Nephron progenitor cell (in vitro differentiated cells): ENCODE measurements around the gene TFAM.
"Not testable (repeated sequence)": the region's sequence is repeated elsewhere in the genome, so short reads cannot be mapped to it uniquely, and the experiment has no call there.

Source experiments
- DNase-seq: peaks from one replicate; pipeline ENCODE4 v3.0.0; 2021
- H3K27ac Mint-ChIP-seq: 2 replicates; pipeline ENCODE4 v1.8.0; 2021; ENCODE audit warnings: mild to moderate bottlenecking, moderate library complexity, mixed read lengths
- H3K27me3 Mint-ChIP-seq: 2 replicates; pipeline ENCODE4 v1.8.0; 2021; ENCODE audit warnings: mild to moderate bottlenecking, low read depth, mixed read lengths; ENCODE audit not compliant: poor library complexity
- H3K36me3 Mint-ChIP-seq: 2 replicates; pipeline ENCODE4 v1.8.0; 2021; ENCODE audit warnings: low read depth, mixed read lengths
- H3K4me1 Mint-ChIP-seq: 2 replicates; pipeline ENCODE4 v1.8.0; 2021; ENCODE audit warnings: mixed read lengths
- H3K4me3 Mint-ChIP-seq: 2 replicates; pipeline ENCODE4 v1.8.0; 2021; ENCODE audit warnings: mild to moderate bottlenecking, moderate library complexity, mixed read lengths
- H3K9me3 Mint-ChIP-seq: 2 replicates; pipeline ENCODE4 v1.8.0; 2021; ENCODE audit warnings: mild to moderate bottlenecking, moderate library complexity, mixed read lengths
- TF ChIP-seq, protein P1 (sequence below): fragments of 200-600 bp; sonication (generic); IDR thresholded peaks from 2 replicates; pipeline ENCODE4 v1.5.0; 2021; ENCODE audit warnings: antibody characterized with exemption

The TFAM gene

GRCh38 chr10:58409956-58410610 lies 24.9 kb downstream of the TFAM start:
- H3K27me3 Mint-ChIP-seq: peaks cover 6% of the 10 kb centered on the region
- H3K4me1 Mint-ChIP-seq: no peaks in the 10 kb centered on the region

GRCh38 chr10:58412502-58412961 lies 27.3 kb downstream of the TFAM start:
- peaks cover 6% of the 10 kb centered on the region for H3K27me3 Mint-ChIP-seq
- H3K4me3 Mint-ChIP-seq: no peak overlapping the region
- no peaks in the 10 kb centered on the region for H3K4me1 Mint-ChIP-seq
- H3K27ac Mint-ChIP-seq: no peak overlapping the region
- H3K36me3 Mint-ChIP-seq: no peaks in the 10 kb centered on the region
- H3K9me3 Mint-ChIP-seq: peaks cover 4% of the 10 kb centered on the region
- no peak for DNase-seq
- TF ChIP-seq, protein P1, sequence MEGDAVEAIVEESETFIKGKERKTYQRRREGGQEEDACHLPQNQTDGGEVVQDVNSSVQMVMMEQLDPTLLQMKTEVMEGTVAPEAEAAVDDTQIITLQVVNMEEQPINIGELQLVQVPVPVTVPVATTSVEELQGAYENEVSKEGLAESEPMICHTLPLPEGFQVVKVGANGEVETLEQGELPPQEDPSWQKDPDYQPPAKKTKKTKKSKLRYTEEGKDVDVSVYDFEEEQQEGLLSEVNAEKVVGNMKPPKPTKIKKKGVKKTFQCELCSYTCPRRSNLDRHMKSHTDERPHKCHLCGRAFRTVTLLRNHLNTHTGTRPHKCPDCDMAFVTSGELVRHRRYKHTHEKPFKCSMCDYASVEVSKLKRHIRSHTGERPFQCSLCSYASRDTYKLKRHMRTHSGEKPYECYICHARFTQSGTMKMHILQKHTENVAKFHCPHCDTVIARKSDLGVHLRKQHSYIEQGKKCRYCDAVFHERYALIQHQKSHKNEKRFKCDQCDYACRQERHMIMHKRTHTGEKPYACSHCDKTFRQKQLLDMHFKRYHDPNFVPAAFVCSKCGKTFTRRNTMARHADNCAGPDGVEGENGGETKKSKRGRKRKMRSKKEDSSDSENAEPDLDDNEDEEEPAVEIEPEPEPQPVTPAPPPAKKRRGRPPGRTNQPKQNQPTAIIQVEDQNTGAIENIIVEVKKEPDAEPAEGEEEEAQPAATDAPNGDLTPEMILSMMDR: no peak

More at GRCh38 chr10:58409956-58410610, 24.9 kb downstream of the TFAM start:
- Mint-ChIP-seq H3K9me3 (peaks cover 4% of the 10 kb centered on the region), H3K36me3 (no peaks in the 10 kb centered on the region), H3K27ac (no peak overlapping the region), H3K4me3 (no peak overlapping the region)
- DNase-seq: no peak
- TF ChIP-seq, protein P1: no peak

- Mint-ChIP-seq H3K27ac (no peak overlapping the region), H3K4me3 (no peak overlapping the region), H3K36me3 (no peaks in the 10 kb centered on the region), H3K9me3 (peaks cover 15% of the 10 kb centered on the region), H3K4me1 (no peaks in the 10 kb centered on the region), H3K27me3 (peaks cover 6% of the 10 kb centered on the region)
- TF ChIP-seq, protein P1: no peak
- DNase-seq: no peak
Observed at GRCh38 chr10:58414270-58415041, 29.2 kb downstream of the TFAM start.

GRCh38 chr10:58415757-58416156 lies 30.5 kb downstream of the TFAM start:
- no peak overlapping the region for H3K4me3 Mint-ChIP-seq
- H3K27me3 Mint-ChIP-seq: peaks cover 6% of the 10 kb centered on the region
- no peaks in the 10 kb centered on the region for H3K4me1 Mint-ChIP-seq
- no peaks in the 10 kb centered on the region for H3K36me3 Mint-ChIP-seq
- no peak for DNase-seq
- H3K9me3 Mint-ChIP-seq: peaks cover 25% of the 10 kb centered on the region
- TF ChIP-seq, protein P1: no peak
- H3K27ac Mint-ChIP-seq: no peak overlapping the region

DNA sequence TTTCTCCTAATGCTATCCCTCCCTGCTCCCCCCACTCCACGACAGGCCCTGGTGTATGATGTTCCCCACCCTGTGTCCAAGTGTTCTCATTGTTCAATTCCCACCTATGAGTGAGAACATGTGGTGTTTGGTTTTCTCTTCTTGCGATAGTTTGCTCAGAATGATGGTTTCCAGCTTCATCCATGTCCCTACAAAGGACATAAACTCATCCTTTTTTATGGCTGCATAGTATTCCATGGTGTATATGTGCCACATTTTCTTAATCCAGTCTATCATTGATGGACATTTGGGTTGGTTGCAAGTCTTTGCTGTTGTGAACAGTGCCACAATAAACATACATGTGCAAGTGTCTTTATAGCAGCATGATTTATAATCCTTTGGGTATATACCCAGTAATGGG lies 32.7 kb downstream of the TFAM start:
- H3K4me1 Mint-ChIP-seq, H3K4me3 Mint-ChIP-seq, H3K36me3 Mint-ChIP-seq, H3K27ac Mint-ChIP-seq, DNase-seq, H3K27me3 Mint-ChIP-seq: not testable (repeated sequence)
- H3K9me3 Mint-ChIP-seq: peaks cover 30% of the 10 kb centered on the region

GRCh38 chr10:58424176-58424575 lies 39.0 kb downstream of the TFAM start:
- Mint-ChIP-seq H3K27ac (no peak overlapping the region), H3K36me3 (no peaks in the 10 kb centered on the region), H3K27me3 (no peaks in the 10 kb centered on the region), H3K9me3 (peaks cover 57% of the 10 kb centered on the region), H3K4me1 (no peaks in the 10 kb centered on the region), H3K4me3 (no peak overlapping the region)
- TF ChIP-seq, protein P1: no peak
- DNase-seq: no peak

- not testable (repeated sequence) for H3K36me3 Mint-ChIP-seq, H3K27me3 Mint-ChIP-seq, H3K27ac Mint-ChIP-seq, DNase-seq, H3K4me1 Mint-ChIP-seq, H3K4me3 Mint-ChIP-seq
- peaks cover 35% of the 10 kb centered on the region for H3K9me3 Mint-ChIP-seq
Observed at GRCh38 chr10:58428436-58428835, 43.2 kb downstream of the TFAM start.
